ENCODE data around the gene AGMAT.

AGMAT gene, protein sequence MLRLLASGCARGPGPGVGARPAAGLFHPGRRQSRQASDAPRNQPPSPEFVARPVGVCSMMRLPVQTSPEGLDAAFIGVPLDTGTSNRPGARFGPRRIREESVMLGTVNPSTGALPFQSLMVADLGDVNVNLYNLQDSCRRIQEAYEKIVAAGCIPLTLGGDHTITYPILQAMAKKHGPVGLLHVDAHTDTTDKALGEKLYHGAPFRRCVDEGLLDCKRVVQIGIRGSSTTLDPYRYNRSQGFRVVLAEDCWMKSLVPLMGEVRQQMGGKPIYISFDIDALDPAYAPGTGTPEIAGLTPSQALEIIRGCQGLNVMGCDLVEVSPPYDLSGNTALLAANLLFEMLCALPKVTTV
- total RNA-seq: 8.1 to 15.0 reads per million in 2 donors

DNA sequence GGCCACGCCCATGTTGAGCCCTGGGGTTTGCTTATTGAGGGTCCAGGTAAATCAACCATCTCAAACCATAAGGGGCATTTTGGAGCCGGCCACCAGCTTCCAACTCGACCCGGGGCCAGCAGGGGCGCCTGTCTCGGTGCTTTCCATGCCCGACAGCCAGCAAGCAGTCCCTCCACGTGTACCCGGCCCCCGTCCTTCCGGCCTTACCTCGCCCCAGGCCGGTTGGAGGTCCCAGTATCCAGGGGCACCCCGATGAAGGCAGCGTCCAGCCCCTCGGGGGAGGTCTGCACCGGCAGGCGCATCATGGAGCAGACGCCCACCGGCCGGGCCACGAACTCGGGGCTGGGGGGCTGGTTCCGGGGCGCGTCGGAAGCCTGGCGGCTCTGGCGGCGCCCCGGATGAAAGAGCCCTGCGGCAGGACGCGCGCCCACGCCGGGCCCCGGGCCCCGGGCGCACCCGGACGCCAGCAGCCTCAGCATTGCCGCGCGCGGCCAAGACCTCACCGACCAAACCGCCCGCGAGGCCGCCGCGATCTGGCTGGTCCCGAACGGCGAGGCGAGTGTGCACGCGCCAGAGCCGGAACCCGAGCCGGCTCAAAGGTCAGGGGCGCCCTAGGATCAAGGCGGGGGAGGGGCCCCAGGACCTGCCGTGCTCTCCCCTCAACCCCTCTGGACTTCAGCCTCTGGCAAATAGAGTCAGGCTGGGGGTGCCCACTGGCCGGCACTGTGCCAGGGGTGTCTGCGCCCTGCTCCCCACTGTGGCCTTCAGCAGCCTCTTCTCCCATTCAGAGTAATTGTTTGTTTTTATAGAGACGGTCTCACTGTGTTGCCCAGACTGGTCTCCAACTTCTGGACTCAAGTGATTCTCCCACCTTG lies at the start of gene AGMAT:
AGMAT (minus strand) TSS at position 563 of the 875 bp plus-strand sequence; CDS start at position 479, 84 bp downstream.
- DNase-seq: peak in 4 of 5 experiments; percentile 29 to 73 (median 46)

DNA sequence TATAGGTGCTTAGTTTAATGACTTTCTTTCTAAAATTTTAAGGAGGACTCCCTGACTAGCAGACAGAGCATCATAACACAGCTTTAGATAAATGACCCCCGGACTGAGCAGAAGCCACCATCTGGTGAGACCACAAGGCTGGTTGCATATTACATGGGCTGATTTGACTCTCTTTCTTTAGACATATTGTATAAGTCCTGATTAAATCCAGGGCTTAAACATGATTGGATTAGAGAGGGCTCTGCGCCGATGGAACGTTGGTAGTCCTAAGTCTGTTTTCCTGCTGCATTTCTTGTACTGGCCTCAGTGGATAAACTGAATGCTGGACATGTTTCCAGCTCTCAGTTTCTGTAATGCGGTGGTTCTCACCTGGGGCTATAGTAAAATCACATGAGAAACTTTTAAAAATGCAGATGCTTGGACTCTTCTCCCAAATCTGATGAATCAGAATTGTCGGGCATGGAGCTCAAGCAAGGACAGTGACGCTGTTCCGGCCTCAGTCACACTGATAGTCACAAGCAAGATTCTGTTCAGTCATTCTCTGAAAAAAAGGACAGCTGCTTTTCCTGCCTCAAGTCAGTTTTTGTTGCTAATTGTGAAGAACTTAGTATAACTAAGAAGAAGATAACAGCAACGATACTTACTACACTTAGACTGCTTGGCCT lies 49.0 kb upstream of the AGMAT start:
- no peak for DNase-seq

DNA sequence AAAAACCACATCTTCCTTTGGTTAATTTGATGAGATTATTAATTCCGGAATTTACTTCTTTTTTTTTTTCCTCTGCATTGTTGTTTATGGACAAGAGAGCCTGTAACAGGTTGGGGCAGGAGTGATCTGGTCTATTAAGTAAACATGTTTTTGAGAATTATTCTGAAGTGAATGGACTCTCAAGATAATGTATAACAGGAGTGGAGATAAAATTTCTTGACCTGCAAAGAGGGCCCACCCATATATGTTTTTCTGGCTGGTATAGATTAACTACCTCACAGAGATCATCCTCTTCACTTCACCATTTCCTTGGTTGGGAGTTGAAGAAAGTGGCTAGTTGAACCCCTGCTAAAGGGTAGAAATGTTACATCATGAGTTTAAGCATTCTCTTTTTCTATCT lies 43.2 kb upstream of the AGMAT start:
- DNase-seq: no peak

DNA sequence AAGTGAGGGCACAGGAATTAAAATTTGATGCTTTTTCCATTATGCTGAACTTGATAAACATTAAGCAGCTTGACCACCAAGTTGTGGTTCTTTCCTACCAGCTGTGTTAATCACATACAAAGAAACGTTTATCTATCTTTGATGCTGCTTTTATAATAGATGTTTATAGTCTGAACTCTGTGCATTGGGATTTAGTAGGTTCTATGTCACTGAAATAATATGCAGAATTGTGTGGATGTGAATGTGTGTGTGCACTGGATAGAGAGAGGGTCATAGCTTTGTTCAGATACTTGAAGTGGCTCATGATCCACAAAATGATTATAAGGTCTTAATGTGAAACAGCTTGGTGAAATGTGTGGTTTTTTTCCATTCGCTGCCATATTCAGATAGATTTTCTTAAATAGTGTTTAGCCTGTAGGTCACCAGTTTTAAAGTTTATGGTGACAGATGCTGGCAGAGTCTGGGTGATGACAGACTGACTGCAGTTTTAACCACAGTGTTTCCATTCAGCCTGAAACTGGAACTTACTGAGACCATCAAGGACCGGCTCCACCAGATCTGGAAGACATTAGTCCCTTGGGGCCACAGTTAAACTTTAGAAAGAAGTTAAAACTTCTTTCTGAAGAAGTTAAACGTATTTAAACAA lies 42.6 kb upstream of the AGMAT start:
- peak in 1 of 5 experiments; percentile 30 for DNase-seq

DNA sequence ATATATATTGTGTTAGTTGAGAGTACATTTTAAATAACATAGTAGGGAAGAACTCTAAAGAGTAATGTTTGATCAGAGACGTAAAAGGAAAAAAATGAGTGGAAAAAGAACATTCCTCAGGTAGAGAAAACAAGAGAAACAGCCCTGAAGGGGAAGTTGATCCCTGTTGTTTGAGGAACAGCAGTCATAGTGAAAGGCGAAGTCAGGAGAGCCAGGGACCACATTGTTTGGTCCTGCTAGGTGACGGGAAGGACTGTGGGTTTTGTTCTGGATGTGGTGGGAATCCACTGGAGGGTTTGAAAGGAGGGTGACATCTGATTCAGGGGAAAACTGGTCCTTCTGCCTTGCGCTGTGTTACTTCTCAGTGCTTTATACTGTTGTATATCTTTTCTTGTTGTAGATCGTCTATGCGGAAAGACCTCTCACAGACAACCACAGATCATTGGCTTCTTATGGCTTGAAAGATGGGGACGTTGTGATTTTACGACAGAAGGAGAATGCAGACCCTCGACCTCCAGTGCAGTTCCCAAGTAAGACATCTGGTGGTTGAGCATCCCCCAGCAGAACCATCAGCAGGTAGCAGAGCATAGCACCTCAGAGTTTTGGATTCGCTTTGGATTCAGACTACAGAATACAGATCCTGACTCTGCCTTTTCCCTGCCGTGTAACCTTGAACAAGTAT lies 41.6 kb upstream of the AGMAT start:
- DNase-seq: no peak

DNA sequence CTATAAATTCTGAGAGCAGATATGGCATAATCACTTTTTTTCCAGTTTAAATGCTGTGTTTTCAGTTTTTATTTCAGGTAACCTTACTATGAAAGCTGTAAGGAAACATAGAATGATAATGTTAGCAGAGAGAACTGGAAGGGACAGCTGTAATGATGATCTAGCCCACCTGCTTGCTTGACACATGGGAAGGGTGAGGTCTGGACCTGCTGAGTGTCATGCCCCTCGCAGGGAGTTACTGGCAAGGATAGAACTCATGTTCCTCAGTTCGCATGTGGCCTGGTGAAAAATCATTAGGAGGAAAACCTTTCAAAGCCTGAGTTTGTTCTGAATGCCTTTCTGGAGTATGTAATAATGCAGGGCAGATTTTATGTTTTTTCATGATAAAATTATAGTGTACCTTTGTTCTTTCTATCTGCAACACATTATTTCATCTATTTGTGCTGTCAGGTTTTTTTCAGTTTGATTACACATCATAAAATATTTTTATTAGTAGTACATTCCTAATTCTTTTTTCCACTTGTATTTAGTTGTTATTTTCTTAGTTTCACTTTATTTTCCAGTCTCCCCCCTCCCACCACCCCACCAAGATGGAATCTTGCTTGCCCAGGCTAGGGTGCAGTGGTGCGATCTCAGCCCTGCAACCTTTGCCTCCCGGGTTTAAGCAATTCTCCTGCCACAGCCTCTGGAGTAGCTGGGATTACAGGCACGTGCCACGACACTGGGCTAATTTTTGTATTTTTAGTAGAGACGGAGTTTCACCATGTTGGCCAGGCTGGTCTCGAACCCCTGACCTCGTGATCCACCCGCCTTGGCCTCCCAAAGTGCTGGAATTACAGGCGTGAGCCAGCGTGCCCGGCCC lies 40.4 kb upstream of the AGMAT start:
- DNase-seq: no peak

DNA sequence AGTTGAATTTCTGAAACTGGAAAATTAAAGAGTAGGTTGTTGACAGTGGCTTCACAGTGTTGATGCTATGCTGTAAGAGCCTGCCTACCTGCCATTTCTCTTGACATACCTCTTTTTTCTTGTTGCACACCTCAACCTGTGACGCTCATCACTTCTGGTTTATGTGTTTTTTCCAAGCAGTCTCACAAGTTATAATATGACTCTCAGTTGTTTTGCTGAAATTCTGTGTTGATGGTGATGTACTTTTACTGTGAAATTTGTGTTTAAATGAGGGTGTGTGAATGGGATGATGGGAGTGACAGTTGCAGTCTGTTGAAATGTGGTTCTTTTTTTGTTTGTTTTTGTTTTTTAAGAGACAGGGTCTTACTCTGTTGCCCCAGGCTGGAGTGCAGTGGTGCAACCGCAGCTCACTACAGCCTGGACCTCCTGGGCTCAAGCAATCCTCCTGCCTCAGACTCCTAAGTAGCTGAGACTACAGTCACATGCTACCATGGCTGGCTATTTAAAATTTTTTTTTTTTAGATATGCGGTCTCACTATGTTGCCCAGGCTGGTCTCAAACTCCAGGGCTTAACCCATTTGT lies 39.4 kb upstream of the AGMAT start:
- DNase-seq: peak in 1 of 5 experiments; percentile 3

DNA sequence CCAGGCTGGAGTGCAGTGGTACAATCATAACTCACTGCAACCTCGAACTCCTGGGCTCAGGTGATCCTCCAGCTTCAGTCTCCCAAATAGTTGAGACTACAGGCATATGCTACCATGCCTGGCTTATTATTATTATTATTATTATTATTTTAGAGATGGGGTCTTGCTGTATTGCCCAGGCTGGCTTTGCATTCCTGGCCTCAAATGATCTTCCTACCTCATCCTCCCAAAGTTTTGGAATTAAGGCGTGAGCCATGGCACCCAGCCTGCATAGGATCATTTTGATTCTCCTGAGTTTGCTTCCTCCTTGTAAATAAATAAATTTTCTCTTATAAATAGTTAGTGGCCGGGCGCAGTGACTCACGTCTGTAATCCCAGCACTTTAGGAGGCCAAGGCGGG lies 38.6 kb upstream of the AGMAT start:
- DNase-seq: no peak

DNA sequence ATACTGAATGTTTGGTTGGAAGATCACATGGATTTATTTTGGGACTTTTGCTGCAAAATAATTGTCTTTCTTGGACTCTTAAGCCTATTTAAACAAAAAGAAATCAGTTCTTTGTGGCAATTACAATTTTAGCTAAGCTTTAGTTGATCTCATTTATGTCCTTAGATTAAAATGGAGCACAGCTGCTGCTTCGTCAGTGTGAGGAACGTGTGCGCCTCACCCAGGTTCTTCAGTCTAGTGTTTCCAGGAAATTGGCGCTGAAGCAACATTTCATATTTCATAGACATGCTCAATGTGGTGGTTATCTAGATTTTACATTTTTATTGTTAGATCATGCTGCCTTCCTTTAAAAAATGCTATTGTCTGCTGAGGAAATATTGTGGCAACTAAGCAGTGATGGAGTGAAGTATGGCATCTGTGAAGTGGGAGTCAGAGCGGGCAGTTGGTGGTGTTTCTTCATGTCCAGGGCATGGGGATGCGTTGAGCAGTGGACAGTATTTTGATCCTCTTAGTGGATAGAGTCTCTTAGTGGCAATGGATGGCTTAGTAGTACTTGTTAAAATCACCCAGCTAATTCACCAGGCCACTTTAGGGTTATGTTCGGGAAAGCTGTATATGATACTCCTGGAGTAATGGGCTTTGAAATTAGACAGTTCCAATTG lies 38.0 kb upstream of the AGMAT start:
- no peak for DNase-seq

DNA sequence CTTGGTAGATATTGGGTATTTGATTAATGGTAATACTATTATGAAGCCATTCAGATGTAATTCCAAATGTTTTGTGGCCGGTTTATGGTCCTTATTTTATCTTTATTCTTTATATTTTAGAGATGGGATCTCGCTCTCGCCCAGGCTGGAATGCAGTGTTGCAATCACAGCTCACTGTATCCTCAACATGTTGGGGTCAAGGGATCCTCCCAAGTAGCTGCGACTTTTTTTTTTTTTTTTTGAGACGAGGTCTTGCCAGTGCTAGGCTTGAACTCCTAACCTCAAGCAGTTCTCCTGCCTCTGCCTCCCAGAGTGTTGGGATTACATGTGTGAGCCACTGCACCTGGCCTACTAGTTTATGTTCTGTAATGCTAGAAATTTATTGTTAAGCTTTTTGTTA lies 37.1 kb upstream of the AGMAT start:
- DNase-seq: no peak

DNA sequence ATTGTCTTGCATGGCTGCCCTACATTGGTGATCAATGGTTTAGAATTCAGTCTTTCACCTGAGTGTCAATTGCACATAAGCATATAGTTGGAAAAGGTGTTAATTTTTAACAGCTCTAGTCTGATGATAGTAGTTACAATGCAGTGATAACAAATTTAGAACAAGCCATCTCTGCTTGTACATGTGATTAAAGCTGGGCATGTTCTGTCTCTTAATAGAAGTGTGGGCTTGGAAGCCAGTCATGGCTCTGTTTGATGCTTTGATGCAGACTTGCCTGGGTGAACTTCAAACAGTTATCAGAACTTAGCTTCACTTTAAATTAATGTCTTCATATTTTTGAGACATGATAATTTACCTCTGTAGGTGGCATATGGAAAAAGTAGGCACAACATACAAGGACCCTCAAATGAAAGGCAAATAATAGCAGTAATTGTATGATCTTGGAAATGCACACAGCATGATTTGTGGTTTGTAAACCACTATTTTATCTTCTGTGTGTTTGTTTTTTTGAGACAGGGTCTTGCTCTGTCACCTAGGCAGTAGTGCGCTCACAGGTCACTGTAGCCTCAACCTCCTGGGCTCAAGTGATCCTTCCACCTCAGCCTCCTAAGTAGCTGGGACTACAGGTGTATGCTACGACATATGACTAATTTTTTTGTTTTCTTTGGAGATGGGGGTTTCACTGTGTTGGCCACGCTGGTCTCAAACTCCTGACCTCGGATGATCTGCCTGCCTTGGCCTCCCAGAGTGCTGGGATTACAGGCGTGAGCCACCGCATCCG lies 36.2 kb upstream of the AGMAT start:
- no peak for DNase-seq

DNA sequence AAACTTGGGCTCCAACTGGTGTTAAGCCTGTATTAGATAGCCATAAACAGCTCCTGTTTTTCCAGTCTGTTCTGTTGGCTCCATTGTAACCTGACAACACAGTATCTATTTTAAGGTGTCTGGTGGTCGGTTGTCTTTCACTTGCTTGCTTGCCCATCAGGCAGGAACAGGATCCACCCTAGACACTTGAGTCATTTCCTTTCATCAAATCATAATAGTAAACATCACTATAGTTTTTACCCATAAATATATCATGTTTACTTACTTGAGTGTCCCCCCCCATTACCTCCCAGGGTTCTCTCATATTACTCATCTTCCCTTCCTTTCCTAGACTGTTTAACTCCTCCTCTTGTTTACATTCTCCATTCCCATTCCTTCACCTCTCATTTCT lies 35.3 kb upstream of the AGMAT start:
- peak in 2 of 5 experiments; percentile 47 to 53 for DNase-seq

DNA sequence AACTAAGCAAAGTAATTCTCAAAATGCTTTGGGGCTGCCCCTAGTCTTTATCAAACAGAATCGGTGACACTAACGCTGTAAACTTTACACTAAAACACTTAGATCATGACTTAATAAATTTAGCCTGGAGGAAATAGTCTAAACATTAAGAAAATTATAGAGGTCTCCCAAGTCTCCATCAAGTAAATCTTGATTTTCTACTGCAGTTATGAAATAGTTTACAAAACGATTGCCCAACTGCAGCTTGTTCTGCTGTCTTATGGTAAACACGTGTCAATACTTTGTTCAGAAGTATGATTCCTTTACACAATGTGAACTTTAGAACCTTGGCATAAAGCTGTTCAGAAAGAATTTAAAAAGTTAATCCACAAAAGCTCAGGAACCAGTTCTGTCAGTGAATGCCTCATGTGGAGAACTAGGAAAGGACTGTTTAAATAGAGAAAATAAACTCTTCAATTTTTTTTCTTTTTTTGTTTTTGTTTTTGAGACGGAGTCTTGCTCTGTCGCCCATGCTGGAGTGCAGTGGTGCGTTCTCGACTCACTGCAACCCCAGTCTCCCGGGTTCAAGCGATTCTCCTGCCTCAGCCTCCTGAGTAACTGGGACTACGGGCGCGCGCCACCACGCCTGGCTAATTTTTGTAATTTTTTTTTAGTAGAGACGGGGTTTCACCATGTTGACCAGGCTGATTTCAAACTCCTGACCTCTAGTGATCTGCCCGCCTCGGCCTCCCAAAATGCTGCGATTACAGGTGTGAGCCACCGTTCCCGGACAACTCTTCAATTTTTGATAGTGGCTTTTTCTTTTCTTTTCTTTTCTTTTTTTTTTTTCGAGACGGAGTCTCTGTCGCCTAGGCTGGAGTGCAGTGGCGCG lies 34.0 kb upstream of the AGMAT start:
- DNase-seq: no peak

DNA sequence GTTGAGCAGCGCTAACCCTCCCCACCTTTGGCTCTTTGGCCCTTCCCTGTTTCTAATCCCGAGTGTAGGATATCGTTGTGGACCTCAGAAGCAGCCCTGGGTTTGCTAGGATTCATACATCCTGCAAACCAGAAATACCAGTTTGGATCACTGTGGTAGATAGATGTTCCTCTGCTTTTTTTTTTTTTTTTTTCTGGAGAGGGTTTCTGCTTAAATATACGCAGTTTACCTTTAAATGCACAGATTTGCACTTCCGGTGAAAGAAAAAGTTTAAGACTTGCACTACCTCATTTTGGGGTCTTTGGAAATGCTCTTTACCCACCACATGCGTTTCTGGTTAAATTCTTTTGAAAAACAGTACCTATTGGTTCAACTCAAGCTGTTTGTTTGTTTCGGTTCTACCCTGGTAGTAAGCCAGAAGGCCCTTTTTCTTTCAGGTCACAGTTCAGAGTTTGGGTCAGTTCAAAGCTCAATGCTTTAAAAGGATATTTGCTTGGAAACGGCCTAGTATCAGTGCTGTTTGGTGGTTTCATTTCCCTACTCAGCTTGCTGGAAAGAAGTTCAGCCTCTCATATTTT lies 33.3 kb upstream of the AGMAT start:
- peak in 2 of 5 experiments; percentile 9 to 39 for DNase-seq

DNA sequence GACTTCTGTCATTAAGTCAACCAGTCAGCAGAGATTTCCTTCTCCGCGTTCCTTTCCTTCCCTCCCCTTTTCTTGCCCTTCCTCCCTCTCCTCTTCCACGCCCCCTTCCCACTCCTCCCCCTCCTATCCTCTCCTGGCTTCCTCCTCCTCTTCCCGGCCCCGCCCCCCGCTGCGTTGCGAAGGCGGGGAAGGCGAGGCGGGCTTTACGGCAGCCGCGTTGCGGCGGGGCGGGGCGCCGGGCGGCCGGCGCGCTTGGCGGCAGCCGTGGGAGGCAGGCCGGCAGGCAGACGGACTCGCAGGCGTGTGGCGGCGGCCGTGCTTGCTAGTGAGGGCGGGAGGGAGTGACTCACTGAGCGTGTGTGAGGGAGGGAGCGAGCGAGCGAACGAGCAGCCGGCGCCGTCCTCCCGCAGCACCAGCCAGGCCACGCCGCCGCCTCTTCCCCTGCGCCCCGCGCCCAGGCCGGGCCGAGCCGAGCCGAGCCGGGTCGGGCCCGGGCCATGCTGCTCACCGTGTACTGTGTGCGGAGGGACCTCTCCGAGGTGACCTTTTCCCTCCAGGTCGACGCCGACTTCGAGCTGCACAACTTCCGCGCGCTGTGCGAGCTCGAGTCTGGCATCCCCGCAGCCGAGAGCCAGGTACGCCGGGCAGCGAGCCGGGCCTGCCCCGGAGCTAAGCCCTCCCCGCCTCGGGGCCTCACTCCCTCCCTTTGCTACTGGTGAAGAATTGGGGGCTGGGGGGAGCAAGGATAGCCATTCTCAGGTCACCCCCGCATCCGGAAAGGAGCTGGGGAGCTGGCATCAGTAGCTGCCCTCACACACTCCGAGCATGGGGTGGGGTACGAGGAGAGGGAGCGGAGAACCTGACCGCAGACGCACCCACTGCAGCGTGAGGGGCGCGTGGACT lies 32.6 kb upstream of the AGMAT start, which contains the start of gene DDI2:
DDI2 (plus strand) TSS at position 286 of the 904 bp plus-strand sequence; CDS start at position 499, 213 bp downstream.
- peak; percentile 89 to 96 (median 93) for DNase-seq

DNA sequence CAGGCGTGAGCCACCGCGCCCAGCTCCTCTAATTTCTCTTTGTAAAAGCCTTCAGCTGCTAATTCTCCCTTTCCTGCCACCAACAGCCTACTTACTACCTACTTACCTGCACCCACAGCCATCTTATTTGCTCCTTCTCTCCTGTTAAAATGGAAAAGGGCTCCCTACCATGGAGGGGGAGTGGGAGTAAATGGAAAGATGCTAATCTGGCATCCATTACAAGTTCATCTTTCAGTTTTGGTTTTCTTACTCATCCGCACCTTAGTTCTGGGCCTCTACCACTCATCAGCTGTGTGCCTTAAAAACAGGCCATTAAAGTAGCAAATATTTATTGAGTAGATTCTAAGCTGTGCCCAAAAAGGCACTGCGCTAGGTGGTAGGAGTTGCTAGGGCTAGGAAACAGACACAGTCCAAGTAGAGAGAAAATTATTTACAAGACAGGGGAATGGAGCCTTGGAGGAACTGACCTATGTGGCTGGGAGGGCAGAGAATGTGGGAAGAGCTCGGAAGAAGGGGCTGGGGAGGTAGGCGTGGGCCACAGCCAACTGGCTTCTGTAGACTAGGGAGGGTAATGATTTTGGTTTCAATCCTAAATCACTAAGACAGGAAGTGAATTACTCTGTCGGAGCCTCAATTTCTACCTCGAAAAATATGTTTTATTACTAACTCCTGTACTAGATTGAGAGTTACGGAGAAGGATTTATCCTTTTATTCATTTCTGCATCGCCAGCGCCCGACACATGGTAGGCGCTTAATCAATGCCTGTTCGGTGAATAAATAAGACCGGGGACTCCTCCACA lies 31.7 kb upstream of the AGMAT start:
- no peak for DNase-seq

All from T-helper 2 cell (primary cell).